IPS-15b (cell line): ENCODE measurements around the gene GNB1.

Source experiments
- H3K27me3 ChIP-seq: one replicate; pipeline ENCODE4 v1.6.1; 2013; ENCODE audit warnings: low read length; ENCODE audit not compliant: control insufficient read depth, insufficient read depth
- H3K36me3 ChIP-seq: one replicate; pipeline ENCODE4 v1.6.1; 2013; ENCODE audit warnings: low read length; ENCODE audit not compliant: control insufficient read depth, insufficient read depth
- H3K4me1 ChIP-seq: one replicate; pipeline ENCODE4 v1.6.1; 2013; ENCODE audit warnings: mild to moderate bottlenecking, low read length; ENCODE audit not compliant: control insufficient read depth, insufficient read depth
- H3K4me3 ChIP-seq: one replicate; pipeline ENCODE4 v1.5.1; 2013; ENCODE audit warnings: low read depth, low read length
- H3K9ac ChIP-seq: one replicate; pipeline ENCODE4 v1.6.1; 2013; ENCODE audit warnings: low read depth, mild to moderate bottlenecking, low read length
- H3K9me3 ChIP-seq: one replicate; pipeline ENCODE4 v1.6.1; 2013; ENCODE audit warnings: mild to moderate bottlenecking, low read length; ENCODE audit not compliant: control insufficient read depth, insufficient read depth

GNB1 gene

DNA sequence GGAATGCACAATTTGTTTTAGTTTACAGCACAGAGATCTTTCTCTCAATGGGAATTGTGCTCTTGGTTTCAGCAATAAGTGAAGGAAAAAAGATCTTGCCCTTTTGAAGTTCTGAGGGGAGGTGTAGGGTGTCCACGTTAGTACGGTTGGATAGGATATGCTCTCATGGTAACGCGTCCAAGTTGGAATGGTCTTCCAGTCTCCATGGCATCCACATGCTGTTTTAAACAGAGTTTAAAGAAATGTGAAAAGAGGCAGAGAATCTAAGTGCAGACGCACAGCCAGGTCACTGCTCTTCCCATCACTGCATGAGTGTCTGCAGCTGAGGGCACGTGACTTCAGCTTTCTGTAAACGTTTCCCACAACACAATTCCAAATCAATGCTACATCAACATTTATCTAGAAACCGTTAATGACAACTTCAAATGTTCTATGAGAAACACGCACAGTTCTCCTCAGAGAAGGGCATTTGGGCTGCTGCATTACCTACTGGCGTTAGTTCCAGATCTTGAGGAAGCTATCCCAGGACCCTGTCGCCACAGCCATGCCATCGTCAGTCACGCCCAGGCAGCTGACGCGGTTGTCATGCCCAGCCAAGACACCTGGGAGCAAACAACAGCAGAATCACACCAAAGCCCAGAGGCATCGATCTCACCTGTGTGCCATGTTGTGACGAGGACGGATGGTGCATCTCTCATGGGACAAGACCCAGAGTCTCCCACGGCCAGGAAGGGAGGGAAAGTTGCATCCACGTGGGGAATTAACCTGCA, 103.9 kb downstream of the GNB1 start:
- H3K4me3 ChIP-seq = no peak overlapping the region
- no peaks in the 10 kb centered on the region for H3K9me3 ChIP-seq
- H3K4me1 ChIP-seq = peaks cover 3% of the 10 kb centered on the region
- no peak overlapping the region for H3K9ac ChIP-seq
- no peaks in the 10 kb centered on the region for H3K27me3 ChIP-seq
- H3K36me3 ChIP-seq = peaks cover 65% of the 10 kb centered on the region

DNA sequence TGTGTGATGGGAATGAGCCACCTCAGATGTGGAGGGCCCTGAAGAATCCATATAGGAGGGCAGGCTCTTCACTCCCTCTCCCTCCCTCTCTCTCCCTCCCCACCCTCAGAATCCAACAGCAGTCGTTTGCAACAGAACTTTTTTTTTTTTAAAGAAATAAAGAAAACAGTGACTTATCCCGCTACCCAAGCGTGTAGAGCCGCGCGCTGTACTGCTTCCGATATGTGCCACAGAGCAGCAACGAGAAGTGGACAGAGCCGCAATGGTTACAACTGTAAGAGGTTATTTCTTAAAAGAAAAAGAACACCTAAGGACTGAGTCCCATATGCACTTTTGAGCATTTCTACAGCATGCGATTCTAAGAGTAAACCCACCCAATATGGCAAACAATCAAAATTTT, 105.2 kb downstream of the GNB1 start:
- H3K27me3 ChIP-seq = no peaks in the 10 kb centered on the region
- peaks cover 12% of the 10 kb centered on the region for H3K4me1 ChIP-seq
- H3K9me3 ChIP-seq = no peaks in the 10 kb centered on the region
- no peak overlapping the region for H3K4me3 ChIP-seq
- H3K9ac ChIP-seq = no peak overlapping the region
- H3K36me3 ChIP-seq = peaks cover 57% of the 10 kb centered on the region

DNA sequence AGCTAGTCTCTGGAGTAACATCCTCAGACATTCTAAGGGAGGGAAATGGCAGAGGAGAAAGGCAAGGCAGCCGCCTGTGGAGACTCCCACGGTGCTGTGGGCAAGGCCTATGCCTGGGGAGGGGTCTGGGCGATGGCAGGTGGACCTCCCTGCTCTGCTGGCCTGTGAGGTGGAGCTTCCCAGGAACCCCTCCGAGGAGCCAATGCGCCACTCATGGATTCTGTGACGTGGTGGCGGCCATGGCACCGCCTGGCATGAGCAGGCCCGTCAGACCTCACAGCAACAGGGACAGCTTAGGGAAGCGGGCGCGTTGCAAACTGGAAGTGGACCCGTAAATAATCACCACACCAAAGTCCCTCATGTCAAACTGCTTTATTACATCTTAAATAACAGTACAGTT, 106.0 kb downstream of the GNB1 start:
- Histone ChIP-seq H3K36me3 (peaks cover 49% of the 10 kb centered on the region), H3K4me1 (peaks cover 18% of the 10 kb centered on the region), H3K9me3 (no peaks in the 10 kb centered on the region), H3K27me3 (no peaks in the 10 kb centered on the region), H3K9ac (no peak overlapping the region), H3K4me3 (no peak overlapping the region)

DNA sequence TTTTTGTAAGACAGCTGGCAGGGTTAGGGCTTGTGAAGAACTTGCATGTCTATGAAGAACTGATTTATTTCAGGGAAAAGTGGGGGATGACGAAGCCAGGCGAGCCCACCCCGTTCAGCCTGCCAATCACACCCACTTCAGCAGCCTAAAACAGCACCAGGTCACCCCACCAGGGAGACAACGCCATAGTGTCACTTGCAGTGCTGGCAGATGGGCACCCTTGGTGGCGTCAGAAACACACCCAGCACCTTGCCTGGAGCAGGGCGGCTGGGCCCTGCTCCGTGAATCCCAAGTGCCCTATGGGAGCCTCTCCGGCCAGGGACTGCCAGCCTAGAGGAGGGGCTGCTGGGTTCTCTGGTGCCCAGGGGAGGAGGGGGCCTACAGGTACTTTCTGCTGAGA, 107.6 kb downstream of the GNB1 start:
- H3K27me3 ChIP-seq = no peaks in the 10 kb centered on the region
- no peaks in the 10 kb centered on the region for H3K9me3 ChIP-seq
- H3K36me3 ChIP-seq = peaks cover 35% of the 10 kb centered on the region
- H3K4me3 ChIP-seq = no peak overlapping the region
- H3K4me1 ChIP-seq = peaks cover 24% of the 10 kb centered on the region
- H3K9ac ChIP-seq = no peak overlapping the region

DNA sequence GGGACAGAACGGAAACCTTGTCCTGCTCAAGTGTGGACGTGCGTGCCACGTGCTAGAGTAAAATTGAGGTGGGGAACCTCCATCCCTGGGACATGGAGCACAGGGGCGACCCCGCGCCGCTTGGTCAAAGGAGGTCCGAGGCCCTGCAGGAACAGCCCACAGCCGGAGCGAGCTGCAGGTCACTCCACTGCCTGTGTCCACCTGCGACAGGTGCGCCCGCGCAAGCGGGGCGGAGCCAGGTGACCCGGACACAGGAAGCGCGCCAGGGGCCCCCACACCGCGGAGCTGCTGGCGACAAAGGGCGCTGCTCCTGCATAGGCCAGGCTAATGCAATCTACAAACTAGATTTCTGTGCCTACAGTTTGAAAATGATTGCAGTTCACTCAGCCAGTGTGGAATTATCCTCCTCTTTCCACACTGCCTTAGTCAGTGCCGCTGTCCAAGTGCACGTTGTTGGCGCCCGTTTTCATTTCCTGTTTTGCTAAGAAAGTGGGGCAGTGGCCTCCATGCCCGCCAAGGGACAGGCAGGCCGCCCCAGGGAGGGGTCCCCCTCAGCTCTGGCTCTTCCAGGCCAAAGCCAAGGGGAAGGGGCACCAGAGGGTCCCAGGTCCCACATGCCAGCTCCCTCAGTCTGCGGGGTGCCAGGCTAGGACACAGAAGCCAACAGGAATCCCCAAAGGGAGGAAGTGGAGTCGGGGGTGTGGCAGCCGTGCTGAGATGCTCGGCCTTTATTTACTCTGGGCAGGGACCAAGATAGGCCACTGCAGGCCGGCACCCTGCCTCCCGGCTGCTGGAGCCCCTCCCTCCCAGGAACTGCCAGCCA, 108.3 kb downstream of the GNB1 start:
- Histone ChIP-seq H3K36me3 (peaks cover 28% of the 10 kb centered on the region), H3K9me3 (no peaks in the 10 kb centered on the region), H3K4me3 (peak overlapping the region; percentile 45), H3K4me1 (peaks cover 24% of the 10 kb centered on the region), H3K9ac (peak overlapping the region; percentile 54), H3K27me3 (no peaks in the 10 kb centered on the region)

DNA sequence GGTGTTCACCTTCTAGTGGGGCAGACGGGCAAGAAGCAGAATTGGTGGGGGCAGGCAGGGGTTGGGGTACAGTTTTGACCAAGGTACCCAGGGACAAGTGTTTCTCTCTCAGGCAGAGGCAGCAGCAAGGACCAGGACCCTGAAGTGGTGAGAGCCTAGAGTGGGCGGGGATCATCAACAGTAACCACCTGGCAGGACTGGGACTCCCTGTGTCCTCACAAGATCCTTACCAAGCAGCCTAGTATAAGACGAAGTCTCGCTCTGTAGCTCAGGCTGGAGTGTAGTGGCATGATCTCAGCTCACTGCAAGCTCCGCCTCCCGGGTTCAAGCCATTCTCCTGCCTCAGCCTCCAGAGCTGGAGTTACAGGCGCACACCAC, 109.4 kb downstream of the GNB1 start:
- no peaks in the 10 kb centered on the region for H3K27me3 ChIP-seq
- no peaks in the 10 kb centered on the region for H3K9me3 ChIP-seq
- peaks cover 18% of the 10 kb centered on the region for H3K36me3 ChIP-seq
- H3K4me3 ChIP-seq = no peak overlapping the region
- H3K9ac ChIP-seq = no peak overlapping the region
- peaks cover 28% of the 10 kb centered on the region for H3K4me1 ChIP-seq

DNA sequence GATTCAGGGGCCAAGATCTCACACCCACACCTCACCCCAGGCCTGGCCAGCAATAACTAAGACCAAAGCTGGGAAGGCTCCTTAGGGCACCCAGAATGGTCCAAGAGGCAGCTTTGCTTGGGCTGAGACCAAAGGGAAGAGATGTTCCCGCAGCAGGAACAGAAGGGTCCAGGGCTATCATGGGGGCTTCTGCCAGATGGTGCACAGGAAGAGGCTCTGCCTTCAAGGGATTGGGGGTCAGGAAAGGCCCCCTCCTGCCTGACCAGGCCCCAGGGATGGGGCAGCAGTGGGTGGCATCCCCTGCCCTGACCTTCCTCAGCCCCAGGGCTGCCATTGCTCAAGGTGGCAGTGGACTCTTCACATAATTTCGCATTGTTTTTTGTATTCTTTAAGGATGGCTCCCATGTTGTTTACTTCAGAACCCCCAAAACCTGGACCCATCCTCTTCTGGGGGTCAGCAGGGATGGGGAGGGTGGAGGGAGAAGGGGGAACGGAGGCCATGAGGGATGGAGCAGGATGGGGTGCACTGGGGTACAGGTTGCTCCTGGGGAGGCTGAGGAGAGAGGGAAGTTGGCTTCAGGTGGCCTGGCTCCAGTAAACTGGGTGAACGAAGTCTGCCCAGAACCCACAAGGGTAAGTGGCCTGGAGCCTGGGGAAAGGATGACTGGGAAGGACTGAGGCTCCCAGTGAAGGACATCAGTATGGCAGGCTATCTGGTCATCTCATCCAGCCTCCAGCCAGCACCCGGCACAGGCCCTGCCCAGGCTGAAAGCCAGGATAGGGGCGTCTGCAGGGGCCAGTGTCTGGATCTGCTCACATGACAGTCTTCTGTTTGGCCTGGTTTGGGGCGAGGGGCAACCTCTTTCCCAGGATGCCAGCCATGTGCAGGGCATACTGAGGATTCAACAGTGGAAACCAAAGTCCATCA, 110.0 kb downstream of the GNB1 start:
- Histone ChIP-seq H3K4me3 (no peak overlapping the region), H3K27me3 (no peaks in the 10 kb centered on the region), H3K9ac (peak overlapping the region; percentile 28), H3K36me3 (peaks cover 11% of the 10 kb centered on the region), H3K4me1 (peaks cover 32% of the 10 kb centered on the region), H3K9me3 (no peaks in the 10 kb centered on the region)

DNA sequence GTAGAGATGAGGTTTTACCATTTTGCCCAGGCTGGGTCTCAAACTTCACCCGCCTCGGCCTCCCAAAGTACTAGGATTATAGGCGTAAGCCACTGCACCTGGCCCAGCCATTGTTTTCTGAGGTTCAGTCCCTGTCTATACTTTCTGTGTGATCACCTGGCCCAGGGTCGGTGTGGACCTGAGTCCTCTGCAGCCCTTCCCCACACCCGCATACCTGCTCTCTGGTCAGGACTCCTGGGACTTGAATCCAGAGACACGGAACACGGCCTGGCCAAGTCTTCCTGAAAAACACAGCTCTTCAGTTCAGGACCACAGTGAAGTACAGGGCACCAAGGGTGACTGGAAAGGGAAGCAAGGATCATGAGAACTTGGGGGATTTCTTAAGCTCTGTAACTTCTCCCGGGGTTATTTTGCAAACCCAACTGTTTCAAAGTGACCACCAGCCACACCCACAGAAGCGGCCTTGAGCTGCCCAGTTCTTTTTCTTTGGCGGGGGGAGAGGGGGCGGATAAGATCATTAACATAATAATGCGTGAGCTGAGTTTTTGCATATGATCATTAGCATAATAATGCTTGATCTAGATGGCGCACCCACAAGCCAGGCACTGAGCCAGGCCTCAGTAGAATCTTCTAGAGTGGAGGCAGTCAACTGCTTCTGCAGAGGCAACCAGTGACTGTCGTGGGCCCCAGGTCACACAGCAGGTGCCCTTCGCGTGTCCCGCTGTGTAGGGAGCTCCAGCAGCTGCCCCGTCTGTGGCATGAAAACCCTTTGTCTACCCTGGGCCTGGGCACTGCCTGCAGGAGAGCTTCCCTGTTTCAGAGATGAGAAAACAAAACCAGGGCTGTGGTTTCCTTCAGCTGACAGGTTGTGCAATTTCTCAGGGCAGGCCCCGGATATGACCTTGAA, 110.9 kb downstream of the GNB1 start:
- peaks cover 37% of the 10 kb centered on the region for H3K4me1 ChIP-seq
- no peaks in the 10 kb centered on the region for H3K9me3 ChIP-seq
- H3K36me3 ChIP-seq = peaks cover 3% of the 10 kb centered on the region
- peak overlapping the region; percentile 66 for H3K9ac ChIP-seq
- peak overlapping the region; percentile 89 for H3K4me3 ChIP-seq
- no peaks in the 10 kb centered on the region for H3K27me3 ChIP-seq

DNA sequence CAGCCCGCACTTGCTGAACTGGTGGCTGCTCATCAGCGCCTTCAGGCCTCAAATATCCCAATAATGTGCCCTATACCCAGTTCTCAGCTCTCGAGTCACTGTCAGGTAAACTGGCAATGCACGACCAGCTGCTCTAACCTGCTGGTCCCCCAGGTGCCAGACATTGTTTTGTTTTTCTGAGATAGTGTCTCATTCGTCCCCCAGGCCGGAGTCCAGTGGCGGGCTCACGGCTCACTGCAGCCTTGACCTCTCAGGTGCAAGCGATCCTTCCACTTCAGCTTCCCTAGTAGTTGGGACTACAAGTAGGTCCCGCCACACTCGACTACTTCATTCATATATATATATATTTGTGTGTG, 111.6 kb downstream of the GNB1 start:
- H3K4me1 ChIP-seq = peaks cover 37% of the 10 kb centered on the region
- no peaks in the 10 kb centered on the region for H3K27me3 ChIP-seq
- no peaks in the 10 kb centered on the region for H3K36me3 ChIP-seq
- no peaks in the 10 kb centered on the region for H3K9me3 ChIP-seq
- peak overlapping the region; percentile 66 for H3K9ac ChIP-seq
- H3K4me3 ChIP-seq = peak overlapping the region; percentile 89

DNA sequence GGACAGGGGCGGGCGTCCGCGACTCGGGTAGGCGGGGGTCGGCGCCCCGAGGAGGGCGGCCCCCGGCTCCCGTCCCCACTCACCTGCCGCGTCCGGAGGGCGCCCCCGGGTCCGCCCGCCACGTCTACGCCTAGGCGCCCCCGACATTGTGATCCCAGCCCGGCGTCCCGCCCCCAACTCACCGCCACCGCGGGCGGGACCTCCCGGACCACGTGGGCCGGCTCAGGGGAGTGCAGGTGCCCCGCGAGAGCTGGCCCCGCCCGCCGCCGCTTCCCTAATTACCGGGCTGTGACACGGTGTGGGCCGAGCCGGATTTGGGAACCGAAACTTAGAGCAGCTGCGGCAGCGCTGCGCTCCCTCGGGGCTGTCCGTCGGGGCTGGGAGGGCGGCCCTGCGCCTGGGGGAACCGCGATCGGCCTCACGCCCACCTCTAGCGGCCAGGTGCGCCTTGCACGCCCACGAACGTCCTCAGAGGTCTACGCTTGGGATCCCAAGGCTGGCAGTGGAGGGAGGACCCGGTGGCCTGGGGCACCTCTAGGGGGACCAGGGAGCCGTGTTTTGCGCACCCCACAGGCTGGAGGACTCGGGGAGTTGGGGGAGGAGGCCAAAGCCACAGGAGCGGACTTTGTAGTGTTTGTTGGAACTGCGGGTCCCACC, 112.1 kb downstream of the GNB1 start:
- H3K4me3 ChIP-seq = peak overlapping the region; percentile 89
- peaks cover 37% of the 10 kb centered on the region for H3K4me1 ChIP-seq
- peak overlapping the region; percentile 66 for H3K9ac ChIP-seq
- no peaks in the 10 kb centered on the region for H3K9me3 ChIP-seq
- H3K36me3 ChIP-seq = no peaks in the 10 kb centered on the region
- no peaks in the 10 kb centered on the region for H3K27me3 ChIP-seq
